Astrocyte of the hippocampus (primary cell): ENCODE measurements around the gene ST14.
"Not testable (repeated sequence)": the region's sequence is repeated elsewhere in the genome, so short reads cannot be mapped to it uniquely, and the experiment has no call there.

Experiments
- DNase-seq: peaks from one replicate; pipeline ENCODE4 v3.0.0; 2011; ENCODE audit warnings: low read depth, low spot score

ST14 gene

GRCh38 chr11:130188047-130188446 is 28.5 kb downstream of the ST14 start:
- no peak for DNase-seq

GRCh38 chr11:130188585-130189347 is 29.2 kb downstream of the ST14 start:
- DNase-seq = no peak

- no peak for DNase-seq
These were observed 30.1 kb downstream of the ST14 start for GRCh38 chr11:130189492-130190210.

- no peak for DNase-seq
These were observed 30.8 kb downstream of the ST14 start for GRCh38 chr11:130190371-130190881.

- no peak for DNase-seq
These were observed 32.3 kb downstream of the ST14 start for GRCh38 chr11:130191896-130192295.

GRCh38 chr11:130192845-130193267 is 33.3 kb downstream of the ST14 start:
- no peak for DNase-seq

- DNase-seq = not testable (repeated sequence)
These were observed 34.0 kb downstream of the ST14 start for GRCh38 chr11:130193551-130193950.

- DNase-seq = no peak
These were observed 34.9 kb downstream of the ST14 start for GRCh38 chr11:130194241-130195023.

- no peak for DNase-seq
These were observed 37.9 kb downstream of the ST14 start for GRCh38 chr11:130197386-130198035.

- no peak for DNase-seq
These were observed 38.7 kb downstream of the ST14 start for GRCh38 chr11:130198292-130198691.

GRCh38 chr11:130198964-130199363 is 39.4 kb downstream of the ST14 start:
- DNase-seq = no peak

- no peak for DNase-seq
These were observed 40.2 kb downstream of the ST14 start for GRCh38 chr11:130199792-130200191.

- DNase-seq = no peak
These were observed 41.4 kb downstream of the ST14 start for GRCh38 chr11:130201026-130201425.

GRCh38 chr11:130202009-130202817 is 42.6 kb downstream of the ST14 start:
- DNase-seq = no peak

- no peak for DNase-seq
These were observed 43.5 kb downstream of the ST14 start for GRCh38 chr11:130202818-130203689.

GRCh38 chr11:130203766-130204702 is 44.5 kb downstream of the ST14 start:
- DNase-seq = no peak

GRCh38 chr11:130204703-130205095 is 45.1 kb downstream of the ST14 start:
- no peak for DNase-seq

GRCh38 chr11:130206141-130206540 is 46.6 kb downstream of the ST14 start:
- DNase-seq = no peak
